NCI-H2171 (cell line): Measurements from ENCODE around the gene LDLRAD4.
"Not testable (repeated sequence)": the region's sequence is repeated elsewhere in the genome, so short reads cannot be mapped to it uniquely, and the experiment has no call there.

Experiments
- DNase-seq: peaks from one replicate; lab custom pipeline; 2025; lab: John Stamatoyannopoulos, UW

Gene LDLRAD4

DNA sequence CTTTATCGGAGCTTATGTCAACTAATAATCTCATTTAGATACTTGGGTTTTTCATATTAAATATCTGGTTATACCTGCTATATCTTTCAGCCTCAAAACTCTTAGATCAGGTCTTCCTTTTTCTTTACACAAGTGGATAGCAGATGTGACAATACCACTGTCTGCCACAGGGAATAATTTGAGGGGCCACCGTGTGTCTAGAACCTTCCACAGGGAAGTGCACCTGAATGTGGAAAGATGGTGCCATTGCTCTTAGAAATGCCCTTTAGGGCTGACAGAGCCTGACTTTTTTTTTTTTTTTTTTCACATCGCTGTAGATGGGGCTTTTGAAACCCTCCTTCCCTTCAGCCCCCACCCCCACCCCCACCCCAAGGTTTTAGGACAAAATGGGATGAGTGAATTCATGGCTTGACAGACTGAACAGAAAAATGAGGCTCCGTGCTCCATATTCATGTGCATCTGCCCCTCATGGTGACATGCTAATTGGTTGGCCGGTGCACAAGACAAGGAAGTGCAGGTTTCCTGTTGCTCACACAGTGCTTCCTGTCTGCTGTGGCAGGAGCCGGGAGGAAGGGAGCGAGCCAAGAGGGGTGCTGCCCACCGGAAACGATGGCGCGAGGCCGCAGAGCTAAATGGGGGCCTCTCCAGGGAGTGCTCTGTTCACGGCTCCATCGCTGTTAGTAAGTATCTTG, 246.0 kb downstream of the LDLRAD4 start:
- DNase-seq, result no peak

DNA sequence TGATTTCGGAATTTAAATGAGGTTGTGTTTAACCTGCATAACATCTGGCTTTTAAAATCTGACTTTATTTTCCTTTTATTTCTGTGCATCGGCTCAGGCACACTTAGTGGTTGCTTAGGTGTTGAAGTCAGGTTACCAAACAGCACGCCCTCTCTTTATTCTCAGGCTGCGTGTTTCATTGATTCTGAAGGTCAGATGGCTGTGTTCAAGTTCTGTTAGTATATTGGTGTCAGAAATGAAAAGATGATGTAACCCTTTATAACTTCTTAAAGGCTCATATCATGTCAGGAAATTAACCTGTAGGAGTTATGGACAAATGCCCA, 246.5 kb downstream of the LDLRAD4 start:
- DNase-seq, result no peak

DNA sequence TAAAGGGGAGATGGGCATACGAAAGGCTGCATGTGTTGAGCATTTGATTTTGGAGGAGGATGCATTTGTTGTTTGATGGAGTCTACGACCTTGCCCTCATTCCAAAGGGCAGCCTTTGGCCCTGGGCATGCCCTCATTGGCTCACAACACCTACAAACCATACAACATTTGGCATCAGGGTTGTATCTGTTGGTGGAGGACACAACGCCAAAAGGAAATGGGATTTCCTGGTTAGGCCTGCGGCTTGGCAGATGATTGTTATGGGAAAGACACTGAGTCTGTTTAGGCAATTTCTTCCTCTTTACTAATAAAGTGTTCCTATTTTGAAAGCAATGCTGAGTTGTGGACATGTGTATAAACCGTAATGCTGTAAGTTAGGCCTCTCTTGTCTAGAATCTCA, 246.9 kb downstream of the LDLRAD4 start:
- DNase-seq, result no peak

DNA sequence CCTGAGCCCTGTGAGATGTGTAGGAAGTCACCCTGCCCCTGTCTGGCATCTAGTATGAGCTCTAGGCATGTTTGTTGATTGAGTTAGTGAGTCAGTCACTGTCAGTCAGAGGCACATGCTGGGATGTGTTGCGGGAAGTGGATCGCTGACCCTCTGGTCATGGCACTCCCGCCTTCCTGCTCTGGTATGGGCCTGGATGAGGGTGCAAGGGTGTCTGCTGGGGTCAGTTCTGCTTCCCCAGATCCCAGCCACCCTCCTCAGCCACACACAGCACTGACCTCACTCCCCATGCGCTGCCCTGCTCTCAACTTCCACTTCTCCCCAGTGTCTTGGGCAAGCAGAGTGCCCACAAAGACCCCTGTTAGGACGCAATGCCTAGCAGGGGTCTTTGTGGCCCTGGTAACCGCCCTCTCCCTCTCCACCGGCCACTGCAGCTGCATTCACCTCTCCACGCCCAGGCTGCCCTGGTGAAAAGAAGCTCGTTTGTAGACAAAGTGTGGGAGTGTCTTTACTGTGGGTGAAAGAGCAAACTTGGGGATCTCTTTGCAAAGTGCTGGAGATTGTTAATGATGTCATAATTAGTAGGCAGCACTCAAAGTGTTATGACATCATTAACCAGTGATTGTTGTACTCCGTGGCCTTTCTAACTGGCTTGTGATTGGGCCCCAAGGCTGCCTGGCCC, 252.1 kb downstream of the LDLRAD4 start:
- no peak for DNase-seq

DNA sequence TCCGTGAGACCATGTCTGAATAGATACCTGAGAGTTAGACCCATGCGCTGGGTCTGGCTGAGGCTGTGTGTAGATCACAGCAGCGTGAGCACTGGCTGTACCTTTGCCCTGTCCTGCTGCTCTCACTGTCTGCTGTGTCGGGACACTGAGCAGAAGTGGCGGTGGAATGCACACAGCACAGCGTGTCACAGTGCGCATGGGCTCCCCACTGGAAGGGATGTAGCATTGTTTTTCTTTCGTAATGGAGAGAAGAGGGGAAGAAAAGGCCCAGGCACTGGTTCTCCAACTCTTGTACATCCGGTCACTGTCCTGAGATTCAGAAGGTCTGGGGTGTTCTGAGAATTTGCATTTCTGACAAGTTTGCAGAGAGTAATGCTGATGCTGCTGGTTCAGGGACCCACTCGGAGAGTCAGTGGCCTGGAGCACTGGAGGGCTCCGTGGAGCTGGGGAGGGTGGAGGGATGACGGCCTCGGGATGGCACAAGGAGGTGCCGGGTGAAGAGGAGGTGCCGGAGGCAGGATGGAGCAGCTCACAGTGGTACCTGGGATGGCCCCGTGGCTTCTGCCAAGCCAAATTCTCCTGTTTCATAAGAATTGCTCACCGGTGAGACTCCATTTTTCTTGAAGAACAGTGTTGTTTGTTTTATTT, 252.8 kb downstream of the LDLRAD4 start:
- no peak for DNase-seq

DNA sequence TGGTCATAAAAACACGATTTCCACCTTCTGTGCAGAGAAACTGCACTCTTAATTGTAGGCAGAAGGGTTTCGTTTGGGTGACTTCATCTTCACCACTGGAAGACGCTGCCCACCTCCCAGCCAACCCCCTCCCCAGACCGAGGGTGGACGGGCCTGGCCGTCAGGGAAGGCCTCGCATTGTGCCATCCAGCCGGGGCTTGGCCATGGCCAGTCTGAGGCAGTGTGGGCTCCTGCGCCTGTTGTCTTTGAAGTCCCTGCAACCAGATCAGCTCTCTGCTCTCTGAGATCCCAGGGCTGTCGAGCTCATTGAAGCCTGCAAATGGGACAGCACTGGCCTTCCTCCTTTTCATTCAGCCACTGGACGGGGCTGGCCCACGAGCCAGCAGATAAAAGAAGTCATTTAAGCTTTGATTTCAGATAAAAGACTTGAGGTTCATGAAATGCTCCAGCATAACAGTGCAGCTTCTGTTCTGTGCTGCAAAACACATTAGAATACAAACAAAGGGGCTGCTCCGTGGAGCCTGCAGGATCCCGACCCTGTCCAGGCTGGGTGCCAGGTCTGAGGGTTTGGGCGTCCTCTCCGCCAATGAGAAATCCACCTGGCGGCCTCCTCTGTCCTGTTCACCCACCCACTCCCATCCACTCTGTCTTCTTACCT, 253.5 kb downstream of the LDLRAD4 start:
- DNase-seq, result no peak

DNA sequence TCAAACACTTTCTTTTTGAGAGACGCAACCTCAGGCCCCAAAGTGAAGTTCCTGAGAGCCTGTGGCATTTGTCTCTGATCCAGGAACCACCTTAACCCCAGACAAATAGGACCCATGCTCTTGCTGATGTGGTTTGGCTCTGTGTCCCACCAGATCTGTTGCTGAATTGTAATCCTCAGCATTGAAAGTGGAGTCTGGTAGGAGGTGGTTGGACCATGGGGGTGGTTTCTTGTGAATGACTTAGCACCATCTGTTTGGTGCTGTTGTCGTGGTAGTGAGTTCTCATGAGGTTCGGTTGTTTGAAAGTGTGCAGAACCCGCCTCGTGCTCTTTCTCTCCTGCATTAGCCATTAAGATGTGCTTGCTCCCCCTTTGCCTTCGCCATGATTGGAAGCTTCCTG, 255.2 kb downstream of the LDLRAD4 start:
- no peak for DNase-seq

DNA sequence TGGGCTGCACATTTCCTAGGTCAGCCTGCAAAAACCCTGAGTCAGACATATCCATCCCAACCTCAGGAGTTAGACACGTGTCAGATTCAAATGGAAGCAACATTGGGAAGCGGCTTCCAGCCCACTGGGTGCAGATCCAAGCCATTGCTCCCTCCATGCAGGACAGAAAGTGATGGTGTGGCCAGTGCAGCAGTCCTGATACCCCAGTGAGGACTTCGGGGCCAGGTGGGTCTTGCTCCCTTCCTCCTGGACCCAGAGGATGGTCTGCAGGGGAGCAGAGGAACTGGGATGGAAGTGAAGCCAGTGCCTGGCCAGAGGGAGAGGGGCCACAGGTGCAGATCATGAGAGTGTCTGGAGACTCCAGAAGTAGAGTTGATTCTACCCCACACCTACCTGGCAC, 255.8 kb downstream of the LDLRAD4 start:
- DNase-seq, result no peak

DNA sequence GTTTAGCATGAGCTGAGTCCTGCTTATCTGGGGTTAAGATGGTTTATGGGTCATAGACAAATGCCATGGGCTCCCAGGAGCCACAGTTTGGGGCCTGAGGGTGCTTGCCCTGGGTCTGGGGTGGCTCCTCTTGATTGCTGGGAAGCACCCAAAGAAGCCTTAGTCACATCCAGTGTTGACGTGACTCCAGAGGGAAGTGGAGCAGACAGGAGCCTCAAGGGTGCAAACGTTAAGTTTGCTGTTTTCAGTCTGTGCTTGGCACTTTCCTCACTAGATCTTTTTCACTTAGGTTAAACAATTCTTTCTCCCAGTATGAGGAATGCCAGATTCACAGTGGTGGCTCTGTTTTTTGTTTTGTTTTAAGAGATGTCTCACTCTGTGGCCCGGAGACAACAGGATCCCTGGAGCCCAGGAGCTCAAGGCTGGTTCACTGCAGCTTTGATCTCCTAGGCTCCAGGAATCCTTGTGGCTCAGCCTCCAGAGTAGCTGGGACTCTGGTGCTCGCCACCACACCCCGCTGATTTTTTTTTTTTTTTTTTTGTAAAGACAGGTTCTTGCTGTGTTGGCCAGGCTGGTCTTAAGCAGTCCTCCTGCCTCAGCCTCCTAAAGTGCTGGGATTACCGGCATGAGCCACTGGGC, 256.5 kb downstream of the LDLRAD4 start:
- no peak for DNase-seq

DNA sequence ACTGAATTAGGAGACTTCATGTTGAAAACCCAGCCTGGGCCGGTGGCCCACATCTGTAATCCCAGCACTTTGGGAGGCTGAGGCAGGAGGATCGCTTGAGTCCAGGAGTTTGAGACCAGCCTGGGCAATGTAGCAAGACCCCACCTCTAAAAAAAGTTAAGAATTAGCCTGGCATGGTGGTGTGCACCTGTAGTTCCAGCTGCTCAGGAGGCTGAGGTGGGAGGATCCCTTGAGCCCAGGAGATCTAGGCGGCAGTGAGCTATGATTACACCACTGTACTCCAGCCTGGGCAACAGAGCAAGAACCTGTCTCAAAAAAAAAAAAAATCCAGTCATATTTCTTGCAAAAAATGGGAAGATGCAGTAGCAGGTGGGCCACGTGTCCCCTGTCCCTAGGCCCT, 257.8 kb downstream of the LDLRAD4 start:
- not testable (repeated sequence) for DNase-seq

DNA sequence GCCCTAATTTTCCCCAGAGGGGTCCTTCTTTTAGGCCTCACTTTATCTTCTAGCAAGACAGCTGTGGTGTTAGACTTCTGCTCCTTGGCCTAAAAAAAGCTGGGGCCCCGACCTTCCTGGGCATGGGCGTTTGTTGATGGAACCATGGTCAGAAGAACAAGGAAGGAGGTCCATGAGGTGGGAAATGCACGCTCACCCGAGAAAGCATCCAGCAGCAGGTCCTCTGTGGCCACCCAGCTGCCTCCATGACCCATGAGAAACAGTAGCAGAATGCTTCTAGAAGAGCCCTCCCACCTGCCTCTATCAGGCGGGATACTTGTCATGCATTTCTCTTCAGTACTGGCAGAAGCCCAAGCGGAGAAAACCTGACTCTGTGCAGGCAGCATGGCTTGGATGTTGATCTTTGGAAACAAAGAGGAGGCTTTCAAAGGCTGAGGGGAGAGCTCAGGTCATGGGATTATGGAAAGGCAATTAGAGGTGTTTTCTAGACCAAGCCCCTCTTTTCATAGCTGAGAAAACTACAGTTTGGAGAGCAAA, 258.7 kb downstream of the LDLRAD4 start:
- DNase-seq, result no peak

DNA sequence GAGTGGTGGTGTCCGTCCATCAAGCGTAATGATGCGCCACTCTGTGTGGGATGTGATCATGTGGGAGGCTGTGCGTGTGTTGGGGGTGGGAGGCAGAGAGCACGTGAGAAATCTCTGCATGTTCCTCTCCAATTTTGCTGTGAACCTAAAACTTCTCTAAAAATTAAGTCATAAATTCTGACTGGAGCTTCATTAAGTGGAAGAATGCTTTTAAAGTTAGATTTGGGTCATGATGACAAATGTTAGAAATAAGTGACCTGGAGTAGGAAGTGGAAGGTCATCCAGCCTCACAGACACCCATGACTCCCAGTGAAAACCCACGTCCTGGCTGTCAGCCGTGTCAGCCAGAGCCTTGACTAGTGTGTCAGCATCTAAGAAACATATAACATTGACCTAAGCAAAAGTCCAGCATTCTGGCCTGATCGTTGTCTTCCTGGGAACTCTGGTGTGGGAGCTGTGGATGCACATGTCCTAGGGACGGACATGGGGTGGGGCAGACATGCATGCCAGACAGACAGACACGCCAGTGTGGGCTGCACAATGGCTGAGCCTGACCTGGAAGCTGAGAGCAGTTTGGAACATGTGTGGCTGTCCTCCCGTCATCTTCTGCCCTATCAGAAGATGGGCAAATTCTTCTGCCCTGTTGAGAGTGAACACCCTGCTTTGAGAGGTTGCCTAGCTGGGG, 262.2 kb downstream of the LDLRAD4 start:
- no peak for DNase-seq

DNA sequence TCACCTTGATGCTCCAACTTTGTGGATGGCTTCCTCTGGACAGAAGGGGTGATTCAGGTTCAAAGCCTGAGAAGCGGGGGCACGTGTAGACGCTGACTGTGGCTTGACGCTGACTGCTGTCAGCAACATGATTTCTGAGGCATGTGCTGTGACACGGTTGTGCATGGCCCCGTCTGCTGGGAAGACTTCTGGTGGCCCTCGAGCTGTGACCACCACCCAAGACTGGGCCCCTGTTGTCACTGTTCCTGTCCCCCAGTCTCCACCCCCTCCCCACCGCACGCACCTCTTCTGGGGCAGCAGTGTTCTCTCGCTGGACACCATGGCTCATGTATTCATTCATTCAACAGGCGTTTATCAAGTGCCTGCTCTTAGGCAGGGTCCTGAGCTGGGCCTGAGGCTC, 262.8 kb downstream of the LDLRAD4 start:
- DNase-seq, result no peak

DNA sequence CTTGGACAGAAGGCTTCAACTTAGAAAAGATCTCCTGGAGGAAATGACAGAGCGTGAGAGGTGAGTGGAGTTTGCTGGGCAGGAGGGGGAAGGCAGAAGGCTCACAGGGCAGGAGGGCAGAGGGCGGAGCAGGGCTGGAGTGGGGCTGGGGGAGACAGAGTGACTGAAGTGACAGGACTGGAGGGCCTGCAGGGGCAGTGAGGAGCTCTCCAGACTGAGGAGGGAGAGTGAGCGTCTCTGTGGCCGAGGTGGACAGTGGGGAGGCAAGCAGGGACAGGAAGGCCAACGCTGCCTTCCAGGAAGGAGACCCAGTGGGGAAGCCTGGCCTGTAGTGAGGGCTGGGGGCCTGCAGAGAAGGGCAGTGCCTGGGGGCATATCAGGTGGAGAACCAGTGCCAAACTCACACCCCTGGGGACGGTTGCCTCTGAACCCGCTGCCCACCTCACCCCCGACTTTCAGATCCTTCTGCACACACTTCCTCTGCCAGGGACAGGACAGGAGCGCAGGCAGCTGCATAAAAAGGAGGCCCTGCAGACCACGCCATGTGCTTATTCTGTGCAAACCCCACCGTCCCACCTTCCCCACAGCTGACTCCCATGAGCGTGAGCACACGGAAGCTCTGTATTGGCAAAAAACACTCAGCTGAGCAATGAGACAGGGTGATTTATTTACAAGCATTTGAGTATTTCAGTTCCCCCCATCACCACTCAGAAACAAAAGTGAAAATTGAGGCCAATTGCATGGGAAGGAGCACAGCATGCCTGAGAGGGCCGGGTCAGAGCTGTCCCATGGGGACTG, 263.5 kb downstream of the LDLRAD4 start:
- DNase-seq, result no peak

DNA sequence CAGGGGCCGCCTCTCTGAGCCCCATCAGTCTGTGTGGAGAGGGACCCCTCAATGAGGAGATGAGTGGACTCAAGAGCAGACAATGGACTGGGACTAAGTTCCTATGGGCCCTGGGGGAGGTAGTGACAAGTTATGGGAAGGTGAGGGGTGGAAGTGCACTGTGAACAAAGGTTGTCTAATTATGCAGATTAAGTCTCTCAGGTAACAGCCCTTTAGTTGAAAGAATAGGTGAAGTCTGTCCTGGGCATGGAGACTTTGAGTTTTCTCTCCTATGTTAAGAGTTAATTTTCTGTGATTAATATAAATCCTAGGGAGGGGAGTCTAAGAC, 264.0 kb downstream of the LDLRAD4 start:
- DNase-seq, result no peak

DNA sequence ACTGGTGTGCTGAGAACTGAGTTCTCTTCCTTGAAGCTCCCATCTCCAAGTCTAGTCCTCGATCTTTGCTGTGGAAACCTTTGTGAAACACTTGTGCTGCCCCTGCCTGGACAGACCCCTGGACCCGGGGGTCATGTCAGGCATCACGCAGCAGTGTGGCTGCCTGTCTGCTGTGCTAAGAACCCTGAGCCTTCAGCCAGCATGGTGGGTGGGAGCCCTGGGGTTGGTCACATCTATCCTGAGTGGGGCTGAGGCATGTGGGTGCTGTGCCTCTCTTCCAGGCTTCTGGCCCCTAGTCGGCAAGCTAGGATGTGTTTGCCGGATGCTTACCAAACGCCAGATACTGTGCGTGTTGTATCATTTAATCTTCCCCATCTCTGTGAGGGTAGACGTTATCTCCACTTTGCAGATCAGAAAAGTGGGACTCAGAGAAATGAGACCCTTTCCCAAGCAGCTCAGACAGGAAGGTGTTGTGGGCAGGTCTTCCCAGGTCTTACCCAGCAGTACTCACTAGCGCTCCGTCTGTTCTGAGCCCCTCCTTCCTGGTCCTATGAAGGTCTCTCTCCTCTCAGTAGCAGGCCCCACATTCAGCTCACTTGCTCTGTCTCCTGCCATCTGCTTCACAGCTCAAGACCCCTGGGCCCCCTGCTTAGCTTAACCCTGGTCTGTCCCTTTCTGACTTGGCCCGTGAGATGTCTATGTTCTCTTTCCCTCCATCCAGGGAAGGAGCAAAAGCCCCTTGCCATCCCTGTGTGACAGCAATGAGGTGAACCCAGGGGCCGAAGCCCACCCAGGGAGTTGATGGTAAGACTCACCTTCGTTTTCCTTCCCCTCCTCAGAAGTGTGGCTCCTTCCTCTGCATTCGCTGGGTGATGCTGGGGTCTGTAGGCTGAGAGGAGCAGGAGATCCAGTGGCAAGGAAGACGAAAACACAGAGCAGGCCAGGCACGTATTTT, 265.0 kb downstream of the LDLRAD4 start:
- no peak for DNase-seq

DNA sequence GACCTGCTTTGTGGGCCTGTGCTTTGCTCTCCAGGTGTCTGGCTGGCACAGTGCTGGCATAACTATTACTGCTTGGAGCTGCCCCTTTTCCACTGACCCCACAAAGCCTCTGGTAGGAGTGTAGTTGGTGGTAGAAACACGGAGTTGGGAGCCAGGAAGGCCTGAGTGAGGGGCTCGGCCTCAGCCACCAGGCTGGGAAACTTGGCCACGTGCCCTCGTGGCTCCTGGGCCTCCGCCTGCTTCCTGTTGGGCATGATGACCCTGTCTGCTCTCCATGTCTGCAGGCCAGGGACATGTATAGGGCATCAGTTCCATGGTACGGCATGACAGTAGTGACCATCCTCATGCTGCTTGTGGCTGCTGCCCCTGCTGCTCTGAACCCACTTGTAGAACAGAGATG, 266.6 kb downstream of the LDLRAD4 start:
- DNase-seq, result no peak

DNA sequence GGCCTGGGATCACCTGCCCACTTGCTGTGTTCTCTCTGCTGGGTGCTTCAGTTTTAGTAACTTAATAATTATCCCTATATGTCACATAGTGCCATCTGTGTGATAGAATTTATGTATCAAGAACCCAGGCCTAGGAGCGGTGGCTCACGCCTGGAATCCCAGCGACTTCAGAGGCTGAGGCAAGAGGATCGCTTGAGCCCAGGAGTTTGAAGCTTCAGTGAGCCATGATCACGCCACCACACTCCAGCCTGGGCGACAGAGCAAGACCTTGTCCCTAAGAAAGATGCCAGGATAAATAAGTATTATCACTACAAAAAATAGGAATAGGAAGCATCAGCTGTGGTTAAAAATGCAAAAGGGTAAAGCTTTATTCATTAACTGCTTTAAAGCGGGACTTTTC, 267.0 kb downstream of the LDLRAD4 start:
- no peak for DNase-seq

DNA sequence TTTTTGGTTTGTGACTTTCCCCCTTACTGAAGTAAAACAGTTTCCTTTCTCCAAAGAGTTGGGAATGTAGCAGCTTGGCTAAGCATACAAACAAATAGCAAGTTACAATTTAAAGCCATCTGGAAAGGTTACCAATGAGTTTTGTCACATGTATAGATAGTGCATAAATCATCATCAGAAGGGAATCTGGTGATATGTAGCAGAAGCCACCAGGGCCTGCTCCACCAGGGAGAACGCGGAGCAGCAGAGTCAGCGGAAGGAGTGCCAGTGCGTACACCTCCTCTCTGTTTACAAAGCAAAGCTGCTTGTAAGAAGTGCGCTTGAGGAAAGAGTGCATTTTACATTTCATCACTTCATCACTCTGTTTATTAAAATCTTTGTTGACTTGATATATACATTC, 267.7 kb downstream of the LDLRAD4 start:
- DNase-seq, result no peak

DNA sequence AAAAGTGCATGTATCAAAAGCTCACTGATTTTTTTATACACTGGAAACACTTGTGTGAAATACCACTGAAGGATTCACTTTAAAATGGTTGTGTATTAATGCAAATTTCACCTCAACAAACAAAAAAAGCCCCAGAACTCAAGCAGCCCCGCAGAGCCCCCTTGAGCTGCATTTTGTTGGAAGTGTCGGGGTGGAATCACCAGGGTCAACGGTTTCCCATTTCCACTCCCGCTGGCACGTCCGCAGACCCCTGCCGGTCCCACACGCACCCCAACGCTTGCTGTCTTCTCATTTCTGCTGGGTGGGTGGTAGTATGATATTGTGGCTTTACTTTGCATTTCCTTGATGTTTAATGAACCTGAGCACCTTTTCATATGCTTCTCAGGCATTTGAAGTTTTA, 268.1 kb downstream of the LDLRAD4 start:
- no peak for DNase-seq
